NCI-H2107 treated with DMSO at 0.1 percent for 48 hours (cell line): ENCODE data around the gene HUNK.
"Not testable (repeated sequence)": the region's sequence is repeated elsewhere in the genome, so short reads cannot be mapped to it uniquely, and the experiment has no call there.

Experiments used
- DNase-seq: peaks from one replicate; lab custom pipeline; 2025; ENCODE audit not compliant: unreplicated experiment; lab: John Stamatoyannopoulos, UW

Gene HUNK

GRCh38 chr21:31993826-31994825, 121.3 kb downstream of the HUNK start:
- no peak for DNase-seq

- DNase-seq = no peak
Measured at GRCh38 chr21:31997191-31997590, 124.4 kb downstream of the HUNK start.

- no peak for DNase-seq
Measured at GRCh38 chr21:31999810-32000468, 127.1 kb downstream of the HUNK start.

GRCh38 chr21:32001390-32001789, 128.6 kb downstream of the HUNK start:
- no peak for DNase-seq

- DNase-seq = no peak
Measured at GRCh38 chr21:32003411-32003810, 130.6 kb downstream of the HUNK start.

DNA sequence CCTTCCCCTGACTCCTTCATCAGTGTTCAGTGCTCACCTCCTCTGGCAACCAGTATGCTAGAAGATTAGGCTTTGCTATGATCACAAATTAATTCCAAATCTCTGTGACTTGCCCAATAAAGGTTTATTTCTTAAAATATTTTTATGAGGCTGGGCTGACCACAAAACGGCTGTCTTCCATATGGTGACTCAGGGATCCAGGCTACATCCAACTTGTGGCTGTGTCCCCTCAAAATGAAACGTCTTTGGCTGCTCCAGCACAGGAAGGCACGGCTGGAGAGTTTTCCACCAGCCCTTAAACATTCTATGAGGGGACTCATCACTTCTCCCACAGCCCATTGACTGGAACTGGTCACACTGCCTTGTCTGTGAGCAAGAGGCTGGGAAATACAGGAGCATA, 131.5 kb downstream of the HUNK start:
- no peak for DNase-seq

DNA sequence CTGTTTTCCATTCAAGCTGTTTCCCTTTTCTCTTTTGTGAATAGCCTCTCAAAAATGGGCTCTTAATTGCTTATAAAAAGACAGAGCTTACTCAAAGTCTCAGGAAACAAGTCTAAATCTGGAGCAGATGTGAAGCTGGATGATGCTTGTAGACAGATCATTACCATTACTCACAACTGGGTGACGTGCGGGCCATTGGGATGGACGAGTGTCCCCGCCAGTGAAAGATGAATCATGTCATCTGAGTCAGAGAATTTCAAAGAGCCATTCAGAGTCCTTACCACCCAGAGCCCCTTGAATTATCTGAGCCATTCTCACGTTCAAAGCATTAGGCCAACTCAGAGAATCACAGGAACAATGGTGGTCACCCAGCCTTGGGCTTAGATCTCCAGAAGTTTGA, 134.6 kb downstream of the HUNK start:
- no peak for DNase-seq

GRCh38 chr21:32008714-32009113, 135.9 kb downstream of the HUNK start:
- no peak for DNase-seq

DNA sequence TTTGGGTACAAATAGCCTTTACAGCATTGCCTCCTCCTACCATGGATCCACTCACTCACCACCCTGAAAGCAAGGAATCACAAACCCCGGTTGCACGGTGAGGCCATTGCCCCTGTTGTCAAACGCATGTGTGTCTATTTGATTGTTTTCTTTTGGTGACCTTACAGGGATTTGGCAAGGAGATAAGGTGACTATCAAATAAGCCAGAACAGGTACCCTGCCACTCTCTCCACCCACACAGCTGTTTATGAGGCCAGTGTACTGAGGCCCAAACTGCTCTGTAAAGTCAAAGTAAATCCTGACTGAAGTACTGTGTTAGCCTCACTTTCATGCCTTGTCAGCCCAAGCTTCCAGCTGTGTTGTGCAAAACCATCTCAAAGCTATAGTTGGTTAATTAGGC, 136.4 kb downstream of the HUNK start:
- DNase-seq = no peak

GRCh38 chr21:32015461-32016139, 142.8 kb downstream of the HUNK start:
- DNase-seq = no peak

- no peak for DNase-seq
Measured at GRCh38 chr21:32018381-32018780, 145.6 kb downstream of the HUNK start.

DNA sequence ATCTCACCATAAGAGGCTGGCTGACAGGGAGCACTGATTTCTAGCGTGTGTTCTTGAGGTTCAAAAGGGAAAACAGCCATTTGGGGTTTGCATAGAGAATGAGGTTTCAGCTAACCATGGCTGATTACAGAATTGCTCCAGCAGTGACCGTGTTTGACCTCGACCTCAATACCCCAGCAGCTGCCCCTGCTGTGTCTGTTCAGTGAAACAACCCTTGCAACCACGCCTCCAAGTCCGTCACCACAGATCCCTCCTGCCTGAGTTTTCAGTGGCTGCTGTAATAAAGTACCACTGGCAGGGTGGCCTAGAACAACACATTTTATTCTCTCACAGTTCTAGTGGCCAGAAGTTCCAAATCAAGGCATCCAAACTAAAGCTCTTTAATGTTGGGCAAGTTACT, 147.7 kb downstream of the HUNK start:
- DNase-seq = no peak

GRCh38 chr21:32021319-32021994, 148.6 kb downstream of the HUNK start:
- DNase-seq = no peak

GRCh38 chr21:32022146-32022545, 149.3 kb downstream of the HUNK start:
- DNase-seq = no peak

DNA sequence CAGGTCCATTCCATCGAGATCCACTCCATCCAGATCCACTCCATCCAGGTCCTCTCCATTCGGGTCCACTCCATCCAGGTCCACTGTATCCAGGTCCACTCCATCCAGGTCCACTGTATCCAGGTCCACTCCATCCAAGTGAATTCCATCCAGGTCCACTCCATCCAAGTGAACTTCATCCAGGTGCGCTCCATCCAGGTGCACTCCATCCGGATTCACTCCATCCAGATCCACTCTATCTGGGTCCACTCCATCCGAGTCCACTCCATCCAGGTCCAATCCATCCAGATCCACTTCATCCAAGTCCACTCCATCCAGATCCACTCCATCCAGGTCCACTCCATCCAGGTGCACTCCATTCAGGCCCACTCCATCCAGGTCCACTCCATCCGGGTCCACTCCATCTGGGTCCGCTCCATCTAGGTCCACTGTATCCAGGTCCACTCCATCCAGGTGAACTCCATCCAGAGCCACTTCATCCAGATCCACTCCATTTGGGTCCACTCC, 157.4 kb downstream of the HUNK start:
- no peak for DNase-seq

DNA sequence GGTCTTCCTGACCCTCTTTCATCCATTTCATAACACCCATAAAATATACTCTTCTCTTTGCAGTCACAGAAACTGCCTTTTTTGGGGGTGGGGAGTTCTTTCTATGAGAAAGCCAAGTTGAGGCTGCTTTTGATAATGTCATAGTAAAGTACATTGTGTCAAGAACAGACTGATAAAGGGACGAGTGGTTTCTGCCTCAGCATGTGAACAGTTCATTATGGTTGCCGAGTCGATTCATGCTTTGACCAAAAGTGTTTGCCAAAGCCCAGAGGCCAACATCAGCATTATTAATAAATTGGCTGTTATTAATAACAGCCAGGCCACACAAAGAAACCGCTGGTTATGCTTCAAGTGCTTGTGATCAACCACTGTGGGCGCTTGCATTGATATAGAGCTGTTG, 162.0 kb downstream of the HUNK start:
- DNase-seq = no peak

- DNase-seq = no peak
Measured at GRCh38 chr21:32035617-32036016, 162.8 kb downstream of the HUNK start.

GRCh38 chr21:32036756-32037155, 163.9 kb downstream of the HUNK start:
- DNase-seq = no peak

GRCh38 chr21:32038751-32039150, 165.9 kb downstream of the HUNK start:
- DNase-seq = not testable (repeated sequence)

DNA sequence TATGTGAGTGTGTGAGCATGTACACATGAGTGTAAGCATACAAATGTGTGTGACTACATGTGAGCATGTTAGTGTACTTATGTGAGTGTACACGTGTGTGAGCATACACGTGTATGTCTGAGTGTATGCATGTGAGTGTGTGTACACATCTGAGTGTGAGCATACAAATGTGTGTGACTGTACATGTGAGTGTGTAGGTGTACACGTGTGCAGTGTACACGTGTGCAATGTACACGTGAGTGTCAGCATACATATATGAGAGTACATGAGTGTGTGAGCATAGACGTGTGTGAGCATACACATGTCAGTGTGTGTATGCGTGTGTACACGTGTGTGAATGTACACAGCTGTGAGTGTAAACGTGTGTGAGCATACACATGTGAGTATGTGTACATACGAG, 170.6 kb downstream of the HUNK start:
- no peak for DNase-seq
